ENCODE data around the gene PPM1A.

PPM1A gene

GRCh38 chr14:60265163-60265562, 16.1 kb downstream of the PPM1A start:
- no peak for DNase-seq (ENCODE audit: low read depth in 2 of 3, low spot score in 2 of 3)

GRCh38 chr14:60266021-60266937, 17.3 kb downstream of the PPM1A start:
- no peak for DNase-seq (ENCODE audit: low read depth in 2 of 3, low spot score in 2 of 3)

GRCh38 chr14:60272177-60272576, 23.2 kb downstream of the PPM1A start:
- no peak for DNase-seq (ENCODE audit: low read depth in 2 of 3, low spot score in 2 of 3)

GRCh38 chr14:60273956-60274355, 24.9 kb downstream of the PPM1A start:
- no peak for DNase-seq (ENCODE audit: low read depth in 2 of 3, low spot score in 2 of 3)

GRCh38 chr14:60274448-60274847, 25.4 kb downstream of the PPM1A start:
- DNase-seq (ENCODE audit: low read depth in 2 of 3, low spot score in 2 of 3), result no peak

GRCh38 chr14:60275932-60276331, 26.9 kb downstream of the PPM1A start:
- no peak for DNase-seq (ENCODE audit: low read depth in 2 of 3, low spot score in 2 of 3)

- no peak for DNase-seq (ENCODE audit: low read depth in 2 of 3, low spot score in 2 of 3)
These were observed 27.3 kb downstream of the PPM1A start for GRCh38 chr14:60276347-60276746.

- DNase-seq (ENCODE audit: low read depth in 2 of 3, low spot score in 2 of 3), result no peak
These were observed 28.7 kb downstream of the PPM1A start for GRCh38 chr14:60277605-60278190.

- no peak for DNase-seq (ENCODE audit: low read depth in 2 of 3, low spot score in 2 of 3)
These were observed 29.3 kb downstream of the PPM1A start for GRCh38 chr14:60278350-60278749.

- no peak for DNase-seq (ENCODE audit: low read depth in 2 of 3, low spot score in 2 of 3)
These were observed 38.4 kb downstream of the PPM1A start for GRCh38 chr14:60287452-60287851.

GRCh38 chr14:60288279-60288678, 39.3 kb downstream of the PPM1A start:
- DNase-seq (ENCODE audit: low read depth in 2 of 3, low spot score in 2 of 3), result no peak

- no peak for DNase-seq (ENCODE audit: low read depth in 2 of 3, low spot score in 2 of 3)
These were observed 45.5 kb downstream of the PPM1A start for GRCh38 chr14:60294411-60295069.

GRCh38 chr14:60300019-60300418, 51.0 kb downstream of the PPM1A start:
- DNase-seq (ENCODE audit: low read depth in 2 of 3, low spot score in 2 of 3), result no peak

GRCh38 chr14:60301685-60302084, 52.7 kb downstream of the PPM1A start:
- no peak for DNase-seq (ENCODE audit: low read depth in 2 of 3, low spot score in 2 of 3)

- DNase-seq (ENCODE audit: low read depth in 2 of 3, low spot score in 2 of 3), result no peak
These were observed 53.6 kb downstream of the PPM1A start for GRCh38 chr14:60302663-60303062.

- no peak for DNase-seq (ENCODE audit: low read depth in 2 of 3, low spot score in 2 of 3)
These were observed 54.7 kb downstream of the PPM1A start for GRCh38 chr14:60303745-60304144.

- no peak for DNase-seq (ENCODE audit: low read depth in 2 of 3, low spot score in 2 of 3)
These were observed 55.5 kb downstream of the PPM1A start for GRCh38 chr14:60304509-60304908.

- DNase-seq (ENCODE audit: low read depth in 2 of 3, low spot score in 2 of 3), result no peak
These were observed 61.0 kb downstream of the PPM1A start for GRCh38 chr14:60309867-60310552.

GRCh38 chr14:60311417-60311816, 62.4 kb downstream of the PPM1A start:
- no peak for DNase-seq (ENCODE audit: low read depth in 2 of 3, low spot score in 2 of 3)

- DNase-seq (ENCODE audit: low read depth in 2 of 3, low spot score in 2 of 3), result no peak
These were observed 64.1 kb downstream of the PPM1A start for GRCh38 chr14:60313093-60313492.

- DNase-seq (ENCODE audit: low read depth in 2 of 3, low spot score in 2 of 3), result no peak
These were observed 66.4 kb downstream of the PPM1A start for GRCh38 chr14:60315196-60315990.
